KMS-11 (cell line): ENCODE data around the gene WFIKKN2.
"Not testable (repeated sequence)": the region's sequence is repeated elsewhere in the genome, so short reads cannot be mapped to it uniquely, and the experiment has no call there.

Source experiments
- H2AFZ ChIP-seq: fragments of 200-600 bp; sonication (generic); 2 replicates; pipeline ENCODE4 v1.6.1; 2016; ENCODE audit warnings: antibody characterized with exemption, mixed run types, low read depth
- H3K27ac ChIP-seq: fragments of 200-600 bp; sonication (generic); 2 replicates; pipeline ENCODE4 v1.6.1; 2016; ENCODE audit warnings: mild to moderate bottlenecking, mixed run types
- H3K27me3 ChIP-seq: fragments of 200-600 bp; sonication (generic); 2 replicates; pipeline ENCODE4 v1.6.1; 2017; ENCODE audit warnings: mild to moderate bottlenecking, low read depth, mixed run types, moderate library complexity; ENCODE audit not compliant: insufficient read depth
- H3K36me3 ChIP-seq: fragments of 200-600 bp; sonication (generic); 2 replicates; pipeline ENCODE4 v1.6.1; 2017; ENCODE audit warnings: mild to moderate bottlenecking, mixed run types; ENCODE audit not compliant: insufficient read depth
- H3K4me1 ChIP-seq: fragments of 200-600 bp; sonication (generic); 2 replicates; pipeline ENCODE4 v1.6.1; 2016; ENCODE audit warnings: mild to moderate bottlenecking, low read depth, mixed run types; ENCODE audit not compliant: poor library complexity, severe bottlenecking
- H3K4me2 ChIP-seq: fragments of 200-600 bp; sonication (generic); 2 replicates; pipeline ENCODE4 v1.7.0; 2016; ENCODE audit warnings: mild to moderate bottlenecking, mixed run types
- H3K4me3 ChIP-seq: fragments of 200-600 bp; sonication (generic); IDR thresholded peaks from 2 replicates; pipeline ENCODE4 v1.6.1; 2017; ENCODE audit warnings: low read depth, low read length, mixed read lengths; ENCODE audit not compliant: insufficient read depth
- H3K79me2 ChIP-seq: fragments of 200-600 bp; sonication (generic); 2 replicates; pipeline ENCODE4 v1.6.1; 2016; ENCODE audit warnings: low read depth, mixed run types; ENCODE audit not compliant: insufficient read depth
- H3K9ac ChIP-seq: fragments of 200-600 bp; sonication (generic); 2 replicates; pipeline ENCODE4 v1.6.1; 2016; ENCODE audit warnings: mild to moderate bottlenecking, mixed run types
- H4K20me1 ChIP-seq: fragments of 200-600 bp; sonication (generic); 2 replicates; pipeline ENCODE4 v1.6.1; 2016; ENCODE audit warnings: mild to moderate bottlenecking, mixed run types; ENCODE audit not compliant: insufficient read depth
- TF ChIP-seq, protein P1 (sequence below): fragments of 200-600 bp; sonication (generic); conservative IDR thresholded peaks from 2 replicates; pipeline ENCODE4 v1.6.1; 2017; ENCODE audit warnings: low read depth, mild to moderate bottlenecking, antibody characterized with exemption, low read length, moderate library complexity, mixed read lengths

Gene WFIKKN2

DNA sequence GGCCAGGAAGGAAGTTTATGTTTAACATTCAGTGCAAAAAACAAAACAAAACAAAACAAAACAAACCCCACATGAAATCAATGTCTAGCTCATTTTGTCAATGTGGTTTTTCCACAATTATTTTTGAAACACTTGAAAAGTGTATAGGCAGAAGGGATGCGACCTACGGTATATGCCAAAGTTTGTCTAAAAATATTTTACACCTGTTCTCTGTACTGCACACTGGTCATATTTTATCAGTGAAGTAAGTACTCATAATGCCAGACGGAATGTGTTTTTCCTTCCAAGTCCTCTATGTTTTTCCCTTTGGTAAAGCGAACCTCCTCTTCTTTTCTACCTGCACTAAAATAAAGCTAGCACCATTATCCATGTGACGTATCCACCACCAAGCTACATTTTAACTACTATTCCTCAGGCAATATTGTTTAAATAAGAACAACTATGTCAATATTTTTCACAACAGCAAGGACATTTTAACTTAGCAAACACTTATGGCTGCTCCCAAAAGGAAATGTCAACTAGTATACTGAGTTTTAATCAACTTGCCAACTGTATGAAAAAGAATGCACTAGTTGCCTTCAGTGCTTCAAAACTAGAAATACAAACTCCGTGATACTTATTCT is 20.4 kb downstream of the WFIKKN2 start:
- H3K4me1 ChIP-seq, result peaks cover 18% of the 10 kb centered on the region
- TF ChIP-seq, protein P1, sequence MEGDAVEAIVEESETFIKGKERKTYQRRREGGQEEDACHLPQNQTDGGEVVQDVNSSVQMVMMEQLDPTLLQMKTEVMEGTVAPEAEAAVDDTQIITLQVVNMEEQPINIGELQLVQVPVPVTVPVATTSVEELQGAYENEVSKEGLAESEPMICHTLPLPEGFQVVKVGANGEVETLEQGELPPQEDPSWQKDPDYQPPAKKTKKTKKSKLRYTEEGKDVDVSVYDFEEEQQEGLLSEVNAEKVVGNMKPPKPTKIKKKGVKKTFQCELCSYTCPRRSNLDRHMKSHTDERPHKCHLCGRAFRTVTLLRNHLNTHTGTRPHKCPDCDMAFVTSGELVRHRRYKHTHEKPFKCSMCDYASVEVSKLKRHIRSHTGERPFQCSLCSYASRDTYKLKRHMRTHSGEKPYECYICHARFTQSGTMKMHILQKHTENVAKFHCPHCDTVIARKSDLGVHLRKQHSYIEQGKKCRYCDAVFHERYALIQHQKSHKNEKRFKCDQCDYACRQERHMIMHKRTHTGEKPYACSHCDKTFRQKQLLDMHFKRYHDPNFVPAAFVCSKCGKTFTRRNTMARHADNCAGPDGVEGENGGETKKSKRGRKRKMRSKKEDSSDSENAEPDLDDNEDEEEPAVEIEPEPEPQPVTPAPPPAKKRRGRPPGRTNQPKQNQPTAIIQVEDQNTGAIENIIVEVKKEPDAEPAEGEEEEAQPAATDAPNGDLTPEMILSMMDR, result no peak
- H3K27me3 ChIP-seq, result no peaks in the 10 kb centered on the region

DNA sequence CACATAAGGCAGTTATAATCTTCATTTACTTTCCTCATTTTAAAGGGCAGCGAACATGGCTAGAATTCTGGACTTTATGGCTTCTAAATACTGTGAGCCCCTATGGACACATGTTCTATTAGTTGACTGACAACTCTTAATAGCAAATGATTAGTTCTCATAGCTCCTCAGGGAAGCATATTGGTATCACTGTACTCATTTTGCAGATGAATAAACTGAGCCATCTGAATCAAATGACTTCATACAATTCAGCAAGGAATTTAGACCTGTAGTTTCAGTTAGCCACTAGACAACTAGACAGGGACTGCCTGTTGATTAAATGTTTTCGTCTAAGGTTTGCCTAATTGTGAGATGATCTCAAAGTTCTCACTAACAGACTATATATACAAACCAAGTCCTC is 21.0 kb downstream of the WFIKKN2 start:
- no peaks in the 10 kb centered on the region for H4K20me1 ChIP-seq
- H3K4me3 ChIP-seq, result no peak overlapping the region
- TF ChIP-seq, protein P1, result no peak
- no peak overlapping the region for H3K9ac ChIP-seq
- H3K4me2 ChIP-seq, result no peak overlapping the region
- H2AFZ ChIP-seq, result no peak overlapping the region
- no peaks in the 10 kb centered on the region for H3K79me2 ChIP-seq
- H3K27me3 ChIP-seq, result no peaks in the 10 kb centered on the region
- H3K4me1 ChIP-seq, result peaks cover 14% of the 10 kb centered on the region
- no peak overlapping the region for H3K27ac ChIP-seq
- H3K36me3 ChIP-seq, result no peaks in the 10 kb centered on the region

More for the DNA sequence above, 20.4 kb downstream of the WFIKKN2 start:
- no peak overlapping the region for H3K9ac ChIP-seq
- no peaks in the 10 kb centered on the region for H4K20me1 ChIP-seq
- no peak overlapping the region for H2AFZ ChIP-seq
- no peaks in the 10 kb centered on the region for H3K79me2 ChIP-seq
- H3K4me2 ChIP-seq, result no peak overlapping the region
- H3K27ac ChIP-seq, result no peak overlapping the region
- no peak overlapping the region for H3K4me3 ChIP-seq
- no peaks in the 10 kb centered on the region for H3K36me3 ChIP-seq

DNA sequence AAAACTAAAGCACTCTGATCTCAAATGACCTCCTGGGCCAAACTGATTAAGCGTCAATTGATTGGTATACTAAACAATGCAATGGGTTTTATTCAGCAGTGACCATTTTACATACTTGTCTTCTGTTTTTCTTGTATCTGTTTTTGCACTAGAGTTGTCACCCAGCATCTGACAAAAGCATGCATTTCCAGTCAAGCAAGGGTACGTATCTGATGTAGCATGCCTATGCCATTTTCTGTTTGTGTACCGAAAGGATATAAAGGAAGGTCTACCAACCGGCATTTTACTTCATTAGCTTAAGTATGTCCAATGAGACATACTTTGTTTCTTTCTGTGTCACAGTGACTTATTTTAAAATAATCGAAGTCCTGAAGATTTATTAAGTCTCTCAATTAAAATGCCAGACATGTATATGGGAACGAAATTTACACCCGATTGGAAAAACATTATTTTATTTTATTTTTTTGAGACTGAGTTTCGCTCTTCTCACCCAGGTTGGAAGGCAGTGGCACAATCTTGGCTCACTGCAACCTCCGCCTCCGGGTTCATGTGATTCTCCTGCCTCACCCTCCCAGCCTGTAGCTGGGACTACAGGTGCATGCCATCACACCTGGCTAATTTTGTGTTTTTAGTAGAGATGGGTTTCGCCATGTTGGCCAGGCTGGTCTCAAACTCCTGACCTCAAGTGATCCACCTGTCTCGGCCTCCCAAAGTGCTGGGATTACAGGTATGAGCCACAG is 23.3 kb downstream of the WFIKKN2 start:
- H3K36me3 ChIP-seq, result peaks cover 9% of the 10 kb centered on the region; the same call in 1 of the 2 replicates
- no peak overlapping the region for H3K4me3 ChIP-seq
- peaks cover 15% of the 10 kb centered on the region for H3K79me2 ChIP-seq
- no peaks in the 10 kb centered on the region for H3K27me3 ChIP-seq
- no peak overlapping the region for H3K27ac ChIP-seq
- peaks cover 15% of the 10 kb centered on the region for H3K4me1 ChIP-seq
- no peak overlapping the region for H3K4me2 ChIP-seq
- no peak overlapping the region for H3K9ac ChIP-seq
- no peaks in the 10 kb centered on the region for H4K20me1 ChIP-seq
- TF ChIP-seq, protein P1, result no peak
- no peak overlapping the region for H2AFZ ChIP-seq

DNA sequence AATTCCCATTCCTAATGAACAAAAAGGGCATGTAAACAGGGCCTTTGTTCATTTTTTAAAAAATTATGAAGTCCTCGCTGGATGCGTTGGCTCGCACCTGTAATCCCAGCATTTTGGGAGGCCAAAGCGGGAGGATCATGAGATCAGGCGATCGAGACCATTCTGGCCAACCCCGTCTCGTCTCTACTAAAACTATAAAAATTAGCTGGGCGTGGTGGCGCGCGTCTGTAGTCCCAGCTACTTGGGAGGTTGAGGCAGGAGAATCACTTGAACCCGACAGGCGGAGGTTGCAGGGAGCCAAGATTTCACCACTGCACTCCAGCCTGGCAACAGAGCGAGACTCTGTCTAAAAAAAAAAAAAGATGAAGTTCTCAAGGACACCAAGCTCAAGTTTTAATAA is 24.3 kb downstream of the WFIKKN2 start:
- H2AFZ ChIP-seq, H3K4me2 ChIP-seq, H3K4me3 ChIP-seq, H4K20me1 ChIP-seq, H3K9ac ChIP-seq, H3K27ac ChIP-seq, H3K36me3 ChIP-seq, H3K27me3 ChIP-seq: not testable (repeated sequence)
- Histone ChIP-seq H3K79me2 (peaks cover 26% of the 10 kb centered on the region), H3K4me1 (peaks cover 24% of the 10 kb centered on the region)

DNA sequence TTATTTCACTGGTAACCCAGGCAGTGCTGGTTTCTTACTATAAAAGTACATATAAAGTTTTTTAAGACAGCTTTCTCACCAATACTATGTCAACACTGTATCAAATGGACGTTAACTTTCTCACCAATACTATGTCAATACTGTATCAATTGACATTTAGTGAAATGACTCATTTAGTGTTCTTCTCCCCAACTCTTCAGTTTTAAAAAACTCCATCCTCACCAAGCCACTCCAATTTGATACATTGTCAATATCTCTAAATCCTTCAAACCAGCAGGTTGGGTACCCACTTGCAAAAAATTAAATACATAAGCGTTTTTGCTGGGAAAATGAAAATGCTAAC is 25.9 kb downstream of the WFIKKN2 start:
- Histone ChIP-seq H3K36me3 (peaks cover 9% of the 10 kb centered on the region; the same call in 1 of the 2 replicates), H3K9ac (no peak overlapping the region), H3K4me1 (peaks cover 24% of the 10 kb centered on the region), H3K79me2 (peaks cover 36% of the 10 kb centered on the region), H3K4me2 (no peak overlapping the region), H3K4me3 (no peak overlapping the region), H3K27me3 (no peaks in the 10 kb centered on the region), H4K20me1 (no peaks in the 10 kb centered on the region), H2AFZ (no peak overlapping the region), H3K27ac (no peak overlapping the region)
- TF ChIP-seq, protein P1, result no peak
